ENCODE measurements around the gene GREB1. TPM values are rescaled to one million over a fixed set of nuclear protein-coding genes. Genes with fewer than 3 reads are reported as not detected.

The GREB1 gene
- total RNA-seq, 6 donors from 2014 or later, result 0.39 to 5.4 (median 1.6) TPM

- TF ChIP-seq EP300 (IDR thresholded peaks at IDR 0.05) (no peak), POLR2A (IDR thresholded peaks at IDR 0.05) (no peak), POLR2AphosphoS5 (IDR thresholded peaks at IDR 0.05) (no peak), CTCF (IDR thresholded peaks at IDR 0.05) (no peak)
- no peaks in the 10 kb centered on the region for H3K4me1 ChIP-seq
- no peaks in the 10 kb centered on the region for H3K27me3 ChIP-seq
- WGBS, 2 donors, result 62 to 73% methylated on average over 11 to 12 of the region's 12 CpGs
- no peak for DNase-seq
- H3K4me3 ChIP-seq, result no peak overlapping the region
- H3K27ac ChIP-seq, result no peak overlapping the region
- H3K9me3 ChIP-seq, result no peaks in the 10 kb centered on the region
- no peaks in the 10 kb centered on the region for H3K36me3 ChIP-seq
- ATAC-seq (ENCODE audit: low FRiP score in 2 of 2), result peak in 1 of 2 donors; percentile 26
Observed at GRCh38 chr2:11540148-11540995, 6.5 kb downstream of the GREB1 start.

- Histone ChIP-seq H3K4me1 (no peaks in the 10 kb centered on the region), H3K9me3 (no peaks in the 10 kb centered on the region), H3K36me3 (no peaks in the 10 kb centered on the region), H3K27me3 (no peaks in the 10 kb centered on the region), H3K27ac (no peak overlapping the region), H3K4me3 (no peak overlapping the region)
- 90 to 97% methylated on average over 11 of the region's 11 CpGs for WGBS, 2 donors
- TF ChIP-seq POLR2AphosphoS5 (IDR thresholded peaks at IDR 0.05) (no peak), CTCF (IDR thresholded peaks at IDR 0.05) (no peak), EP300 (IDR thresholded peaks at IDR 0.05) (no peak), POLR2A (IDR thresholded peaks at IDR 0.05) (no peak)
- ATAC-seq (ENCODE audit: low FRiP score in 2 of 2), result no peak
- no peak for DNase-seq
Observed at GRCh38 chr2:11540996-11541692, 7.3 kb downstream of the GREB1 start.

GRCh38 chr2:11541693-11542274, 7.9 kb downstream of the GREB1 start:
- Histone ChIP-seq H3K9me3 (no peaks in the 10 kb centered on the region), H3K27ac (no peak overlapping the region), H3K27me3 (no peaks in the 10 kb centered on the region), H3K4me3 (no peak overlapping the region), H3K36me3 (no peaks in the 10 kb centered on the region), H3K4me1 (no peaks in the 10 kb centered on the region)
- DNase-seq, result no peak
- 75 to 90% methylated on average over 8 of the region's 8 CpGs for WGBS, 2 donors
- no peak for ATAC-seq (ENCODE audit: low FRiP score in 2 of 2)
- TF ChIP-seq POLR2A (IDR thresholded peaks at IDR 0.05) (no peak), CTCF (IDR thresholded peaks at IDR 0.05) (no peak), POLR2AphosphoS5 (IDR thresholded peaks at IDR 0.05) (no peak), EP300 (IDR thresholded peaks at IDR 0.05) (no peak)

GRCh38 chr2:11542275-11542819, 8.5 kb downstream of the GREB1 start:
- Histone ChIP-seq H3K27ac (no peak overlapping the region), H3K4me1 (no peaks in the 10 kb centered on the region), H3K27me3 (no peaks in the 10 kb centered on the region), H3K9me3 (no peaks in the 10 kb centered on the region), H3K4me3 (no peak overlapping the region), H3K36me3 (no peaks in the 10 kb centered on the region)
- DNase-seq, result no peak
- 81% methylated on average over 11 of the region's 11 CpGs for WGBS, 2 donors
- ATAC-seq (ENCODE audit: low FRiP score in 2 of 2), result no peak
- TF ChIP-seq CTCF (IDR thresholded peaks at IDR 0.05) (no peak), EP300 (IDR thresholded peaks at IDR 0.05) (no peak)

All from upper lobe of left lung (tissue), 6 donors.